ENCODE data around the gene SPDEF.
A peak's percentile ranks its signal among the peaks of the same experiment; 100 is the strongest.

SPDEF gene

GRCh38 chr6:34563513-34563870, 7.4 kb upstream of the SPDEF start:
- DNase-seq (ENCODE audit: low spot score), result no peak

GRCh38 chr6:34562861-34563512, 6.9 kb upstream of the SPDEF start:
- no peak for DNase-seq (ENCODE audit: low spot score)

GRCh38 chr6:34562350-34562749, 6.2 kb upstream of the SPDEF start:
- no peak for DNase-seq (ENCODE audit: low spot score)

GRCh38 chr6:34561227-34561530, 5.0 kb upstream of the SPDEF start:
- no peak for DNase-seq (ENCODE audit: low spot score)

GRCh38 chr6:34560366-34561226, 4.5 kb upstream of the SPDEF start:
- DNase-seq (ENCODE audit: low spot score), result peak; percentile 17

GRCh38 chr6:34559651-34560365, 3.7 kb upstream of the SPDEF start:
- no peak for DNase-seq (ENCODE audit: low spot score)

- DNase-seq (ENCODE audit: low spot score), result no peak
Measured at GRCh38 chr6:34558172-34558714, 2.1 kb upstream of the SPDEF start.

GRCh38 chr6:34557228-34557627, 1.1 kb upstream of the SPDEF start:
- no peak for DNase-seq (ENCODE audit: low spot score)

- no peak for DNase-seq (ENCODE audit: low spot score)
Measured at GRCh38 chr6:34556493-34556892, 364 bp upstream of the SPDEF start.

GRCh38 chr6:34555328-34555727, 801 bp downstream of the SPDEF start:
- DNase-seq (ENCODE audit: low spot score), result no peak

- no peak for DNase-seq (ENCODE audit: low spot score)
Measured at GRCh38 chr6:34555007-34555322, 1.2 kb downstream of the SPDEF start.

- DNase-seq (ENCODE audit: low spot score), result no peak
Measured at GRCh38 chr6:34554291-34555006, 1.7 kb downstream of the SPDEF start.

- DNase-seq (ENCODE audit: low spot score), result no peak
Measured at GRCh38 chr6:34553750-34554149, 2.4 kb downstream of the SPDEF start.

GRCh38 chr6:34553146-34553545, 3.0 kb downstream of the SPDEF start:
- DNase-seq (ENCODE audit: low spot score), result no peak

- DNase-seq (ENCODE audit: low spot score), result no peak
Measured at GRCh38 chr6:34552620-34553019, 3.5 kb downstream of the SPDEF start.

- DNase-seq (ENCODE audit: low spot score), result no peak
Measured at GRCh38 chr6:34551720-34552119, 4.4 kb downstream of the SPDEF start.

- DNase-seq (ENCODE audit: low spot score), result no peak
Measured at GRCh38 chr6:34549804-34550202, 6.3 kb downstream of the SPDEF start.

GRCh38 chr6:34549026-34549803, 6.9 kb downstream of the SPDEF start:
- DNase-seq (ENCODE audit: low spot score), result no peak

- DNase-seq (ENCODE audit: low spot score), result peak; percentile 41
Measured at GRCh38 chr6:34547701-34548644, 8.2 kb downstream of the SPDEF start.

- DNase-seq (ENCODE audit: low spot score), result peak; percentile 67
Measured at GRCh38 chr6:34546551-34547321, 9.4 kb downstream of the SPDEF start.

Data from kidney tubule cell (primary cell).